Measurements from ENCODE around the gene AXIN1.

DNA sequence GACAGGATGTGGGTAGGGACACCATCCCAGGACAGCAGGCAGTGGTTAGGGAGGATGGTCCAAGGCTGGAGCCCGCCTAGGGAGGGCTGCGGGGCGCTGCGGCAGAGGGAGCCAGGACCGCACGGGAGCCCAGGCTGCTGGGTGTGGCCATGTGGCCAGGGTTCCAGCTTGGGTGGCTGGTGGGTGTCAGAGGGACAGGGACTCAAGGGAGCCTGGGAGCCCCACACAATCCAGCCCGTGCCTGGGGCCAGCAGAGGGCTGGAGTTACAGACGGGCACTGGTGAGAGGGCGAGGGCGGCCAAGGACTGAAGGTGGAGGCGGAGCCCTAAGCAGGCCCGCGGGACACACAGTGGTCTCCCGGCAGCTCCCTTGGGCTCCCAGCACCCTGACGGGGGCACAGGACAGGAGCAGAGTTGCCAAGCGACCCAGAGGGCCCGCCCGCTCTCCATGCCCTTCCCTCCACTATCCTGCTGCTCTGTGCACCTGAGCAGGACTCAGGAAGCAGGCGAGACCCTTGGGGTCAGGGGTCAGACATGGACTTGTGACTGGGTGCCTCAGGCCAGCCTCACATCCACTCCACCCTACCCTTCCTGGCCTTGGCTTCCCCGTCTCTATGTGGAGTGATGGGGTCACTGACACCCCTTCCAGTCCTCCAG is 10.7 kb upstream of the AXIN1 start:
- no peak for TF ChIP-seq EGR1 (IDR thresholded peaks at IDR 0.05)
- TF ChIP-seq, protein P1, sequence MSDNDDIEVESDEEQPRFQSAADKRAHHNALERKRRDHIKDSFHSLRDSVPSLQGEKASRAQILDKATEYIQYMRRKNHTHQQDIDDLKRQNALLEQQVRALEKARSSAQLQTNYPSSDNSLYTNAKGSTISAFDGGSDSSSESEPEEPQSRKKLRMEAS (IDR thresholded peaks at IDR 0.05) = no peak

Measured in Ishikawa (cell line).